Measurements from ENCODE around the gene ERCC8. TPM values are rescaled to one million over a fixed set of nuclear protein-coding genes. Genes with fewer than 3 reads are reported as not detected.

ERCC8 gene
- 15.3 TPM for total RNA-seq (ENCODE audit: unreplicated experiment)
- long read RNA-seq, transcript ERCC8-201 (12 exons, 2,017 nt) = major isoform, 9 of 13 reads
- long read RNA-seq, partial matches to known transcripts = 1 of 13 reads
- long read RNA-seq, other reads (novel, unspliced or antisense) = 3 of 13 reads

- DNase-seq (ENCODE audit: low spot score) = peak; percentile 84
- H3K36me3 Mint-ChIP-seq (ENCODE audit: low read depth, unreplicated experiment) = no peaks in the 10 kb centered on the region
- H3K27ac Mint-ChIP-seq (ENCODE audit: unreplicated experiment) = no peak within 1 kb of the TSS
- H3K27me3 Mint-ChIP-seq (ENCODE audit: unreplicated experiment) = peaks cover 3% of the 10 kb centered on the region
- H3K4me1 Mint-ChIP-seq (ENCODE audit: unreplicated experiment) = no peaks in the 10 kb centered on the region
- H3K4me3 Mint-ChIP-seq (ENCODE audit: unreplicated experiment) = no peak within 1 kb of the TSS
- no peaks in the 10 kb centered on the region for H3K9me3 Mint-ChIP-seq (ENCODE audit: unreplicated experiment)
- TF ChIP-seq CTCF (IDR thresholded peaks at IDR 0.05; ENCODE audit: unreplicated experiment) = no peak
Measured at GRCh38 chr5:60944904-60945812, at the start of gene ERCC8, which contains the start of gene NDUFAF2. Gene ERCC8 (minus strand): TSS chr5:60945070. CDS start chr5:60945008, 62 bp downstream. Gene NDUFAF2 (plus strand): TSS chr5:60945205. CDS start chr5:60945256, 51 bp downstream.

- no peak for TF ChIP-seq CTCF (IDR thresholded peaks at IDR 0.05; ENCODE audit: unreplicated experiment)
- H3K27ac Mint-ChIP-seq (ENCODE audit: unreplicated experiment) = no peak overlapping the region
Measured at GRCh38 chr5:60993875-60994571, 49.2 kb upstream of the ERCC8 start.

GRCh38 chr5:60993425-60993824, 48.6 kb upstream of the ERCC8 start:
- Mint-ChIP-seq H3K9me3 (ENCODE audit: unreplicated experiment) (no peaks in the 10 kb centered on the region), H3K4me1 (ENCODE audit: unreplicated experiment) (no peaks in the 10 kb centered on the region), H3K36me3 (ENCODE audit: low read depth, unreplicated experiment) (peaks cover 10% of the 10 kb centered on the region), H3K27ac (ENCODE audit: unreplicated experiment) (no peak overlapping the region), H3K4me3 (ENCODE audit: unreplicated experiment) (no peak overlapping the region), H3K27me3 (ENCODE audit: unreplicated experiment) (peaks cover 1% of the 10 kb centered on the region)
- DNase-seq (ENCODE audit: low spot score) = no peak
- TF ChIP-seq CTCF (IDR thresholded peaks at IDR 0.05; ENCODE audit: unreplicated experiment) = no peak

More at GRCh38 chr5:60993875-60994571, 49.2 kb upstream of the ERCC8 start:
- Mint-ChIP-seq H3K4me3 (ENCODE audit: unreplicated experiment) (no peak overlapping the region), H3K36me3 (ENCODE audit: low read depth, unreplicated experiment) (peaks cover 10% of the 10 kb centered on the region), H3K27me3 (ENCODE audit: unreplicated experiment) (no peaks in the 10 kb centered on the region), H3K9me3 (ENCODE audit: unreplicated experiment) (no peaks in the 10 kb centered on the region), H3K4me1 (ENCODE audit: unreplicated experiment) (no peaks in the 10 kb centered on the region)
- no peak for DNase-seq (ENCODE audit: low spot score)

GRCh38 chr5:60992871-60993270, 48.0 kb upstream of the ERCC8 start:
- Mint-ChIP-seq H3K36me3 (ENCODE audit: low read depth, unreplicated experiment) (peaks cover 10% of the 10 kb centered on the region), H3K4me3 (ENCODE audit: unreplicated experiment) (no peak overlapping the region), H3K27ac (ENCODE audit: unreplicated experiment) (no peak overlapping the region), H3K4me1 (ENCODE audit: unreplicated experiment) (no peaks in the 10 kb centered on the region), H3K27me3 (ENCODE audit: unreplicated experiment) (peaks cover 1% of the 10 kb centered on the region), H3K9me3 (ENCODE audit: unreplicated experiment) (no peaks in the 10 kb centered on the region)
- TF ChIP-seq CTCF (IDR thresholded peaks at IDR 0.05; ENCODE audit: unreplicated experiment) = no peak
- DNase-seq (ENCODE audit: low spot score) = no peak

Measured in endothelial cell (in vitro differentiated cells).